Ovary (tissue), 3 donors: ENCODE results near the gene GPATCH1.

ENCODE experiments used
- EP300 ChIP-seq: sonication (generic); formaldehyde crosslinking; IDR thresholded peaks from one replicate; pipeline ENCODE4 v1.6.1; 2017; ENCODE audit warnings: antibody characterized with exemption
- POLR2A ChIP-seq: fragments of 450-650 bp; IDR thresholded peaks from one replicate; pipeline ENCODE4 v1.6.1; 2017; ENCODE audit warnings: antibody characterized with exemption, mild to moderate bottlenecking, moderate library complexity
- TF ChIP-seq, protein P1 (sequence below), 3 donors: fragments of 450-650 bp in 2 of 3; fragments of 200-600 bp in 1 of 3; IDR thresholded peaks; one replicate each; pipeline versions ENCODE4 v1.5.1 to v1.8.0; 2016 to 2022; ENCODE audit warnings: antibody characterized with exemption in 3 of 3, mild to moderate bottlenecking in 1 of 3
- donor health status: DM: no; HTN: no; CAD: no.

DNA sequence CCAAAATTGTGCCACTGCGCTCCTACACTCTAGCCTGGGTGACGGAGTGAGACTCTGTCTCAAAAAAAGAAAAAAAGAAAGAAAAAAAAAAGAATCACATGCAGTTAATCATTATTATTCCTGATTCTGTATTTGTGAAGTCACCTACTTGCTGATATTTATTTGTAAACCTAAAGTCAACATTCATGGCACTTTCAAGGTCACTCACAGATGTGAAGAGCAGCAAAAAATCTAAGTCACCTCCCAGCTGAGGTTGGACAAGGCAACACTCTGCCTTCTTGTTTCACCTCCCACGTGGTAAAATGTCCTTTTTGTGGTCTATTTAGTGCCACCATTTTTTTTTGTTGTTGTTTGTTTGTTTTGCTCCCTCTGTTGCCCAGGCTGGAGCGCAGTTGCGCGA is 77.4 kb downstream of the GPATCH1 start:
- TF ChIP-seq POLR2A: no peak
- TF ChIP-seq, protein P1, sequence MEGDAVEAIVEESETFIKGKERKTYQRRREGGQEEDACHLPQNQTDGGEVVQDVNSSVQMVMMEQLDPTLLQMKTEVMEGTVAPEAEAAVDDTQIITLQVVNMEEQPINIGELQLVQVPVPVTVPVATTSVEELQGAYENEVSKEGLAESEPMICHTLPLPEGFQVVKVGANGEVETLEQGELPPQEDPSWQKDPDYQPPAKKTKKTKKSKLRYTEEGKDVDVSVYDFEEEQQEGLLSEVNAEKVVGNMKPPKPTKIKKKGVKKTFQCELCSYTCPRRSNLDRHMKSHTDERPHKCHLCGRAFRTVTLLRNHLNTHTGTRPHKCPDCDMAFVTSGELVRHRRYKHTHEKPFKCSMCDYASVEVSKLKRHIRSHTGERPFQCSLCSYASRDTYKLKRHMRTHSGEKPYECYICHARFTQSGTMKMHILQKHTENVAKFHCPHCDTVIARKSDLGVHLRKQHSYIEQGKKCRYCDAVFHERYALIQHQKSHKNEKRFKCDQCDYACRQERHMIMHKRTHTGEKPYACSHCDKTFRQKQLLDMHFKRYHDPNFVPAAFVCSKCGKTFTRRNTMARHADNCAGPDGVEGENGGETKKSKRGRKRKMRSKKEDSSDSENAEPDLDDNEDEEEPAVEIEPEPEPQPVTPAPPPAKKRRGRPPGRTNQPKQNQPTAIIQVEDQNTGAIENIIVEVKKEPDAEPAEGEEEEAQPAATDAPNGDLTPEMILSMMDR (IDR thresholded peaks at IDR 0.05): no peak
- no peak for TF ChIP-seq EP300
